HepG2 (cell line): Measurements from ENCODE around the gene SMIM28. TPM values are rescaled to one million over a fixed set of nuclear protein-coding genes. Genes with fewer than 3 reads are reported as not detected.

Source experiments
- ARID5B ChIP-seq: IDR thresholded peaks from 2 replicates; pipeline ENCODE4 v1.4.0; 2020; ENCODE audit warnings: mild to moderate bottlenecking, missing genetic modification reagents
- FOSL2 ChIP-seq: sonication (generic); formaldehyde crosslinking; IDR thresholded peaks from 2 replicates; pipeline ENCODE4 v1.4.0; 2020; ENCODE audit warnings: missing genetic modification reagents
- FOXP1 ChIP-seq, 2 experiments: fragments of 450-650 bp in 1 of 2; IDR thresholded peaks; 2 replicates each; pipeline ENCODE4 v1.6.1; 2017 to 2018; ENCODE audit warnings: antibody characterized with exemption in 1 of 2
- HOXA3 ChIP-seq: sonication (generic); formaldehyde crosslinking; IDR thresholded peaks from 2 replicates; pipeline ENCODE4 v1.5.0; 2020; ENCODE audit warnings: missing genetic modification reagents
- NFE2L1 ChIP-seq: sonication (generic); formaldehyde crosslinking; IDR thresholded peaks from 2 replicates; pipeline ENCODE4 v1.4.0; 2020; ENCODE audit warnings: missing genetic modification reagents, mild to moderate bottlenecking, borderline replicate concordance
- PHF8 ChIP-seq: sonication (generic); formaldehyde crosslinking; IDR thresholded peaks from 2 replicates; pipeline ENCODE4 v1.5.0; 2020; ENCODE audit warnings: missing genetic modification reagents
- RFX3 ChIP-seq: IDR thresholded peaks from 2 replicates; pipeline ENCODE4 v1.6.1; 2016; ENCODE audit warnings: missing biosample characterization, missing genetic modification reagents
- ZBTB34 ChIP-seq: sonication (generic); formaldehyde crosslinking; IDR thresholded peaks from 2 replicates; pipeline ENCODE4 v1.8.0; 2022; ENCODE audit warnings: mild to moderate bottlenecking, missing genetic modification reagents
- ZBTB4 ChIP-seq: sonication (generic); formaldehyde crosslinking; IDR thresholded peaks from 2 replicates; pipeline ENCODE4 v1.4.0; 2020; ENCODE audit warnings: missing genetic modification reagents, mild to moderate bottlenecking, borderline replicate concordance
- ZNF414 ChIP-seq: sonication (generic); formaldehyde crosslinking; IDR thresholded peaks from 2 replicates; pipeline ENCODE4 v1.5.0; 2020; ENCODE audit warnings: missing genetic modification reagents
- ZNF567 ChIP-seq: sonication (generic); formaldehyde crosslinking; IDR thresholded peaks from 2 replicates; pipeline ENCODE4 v1.8.1; 2023; ENCODE audit warnings: mild to moderate bottlenecking, missing genetic modification reagents, borderline replicate concordance
- ZNF672 ChIP-seq: sonication (generic); formaldehyde crosslinking; IDR thresholded peaks from 2 replicates; pipeline ENCODE4 v1.8.1; 2022; ENCODE audit warnings: missing genetic modification reagents
- ZNF879 ChIP-seq: sonication (generic); formaldehyde crosslinking; IDR thresholded peaks from 2 replicates; pipeline ENCODE4 v1.8.1; 2023; ENCODE audit warnings: missing genetic modification reagents
- polyA plus RNA-seq, 8 experiments: library from polyadenylated mRNA; depleted of rRNA in 3 of 8; stranded (reverse) in 7 of 8; unstranded in 1 of 8; fragments of >200 nt; fragmentation: Illumina TruSeq in 4 of 8; extraction: Trizol in 4 of 8; gene quantifications; 2 replicates each; pipeline versions ENCODE4 v1.2.1 to v1.2.3, GENCODE V29; 2011 to 2016; ENCODE audit warnings: low read depth in 4 of 8, missing spikeins in 1 of 8, mixed read lengths in 1 of 8; ENCODE audit not compliant: insufficient read depth in 1 of 8
- total RNA-seq, 5 experiments: library from RNA; depleted of rRNA; stranded (reverse); fragments of >200 nt; fragmentation: Illumina TruSeq; extraction: Trizol; gene quantifications; 2 replicates each; pipeline ENCODE4 v1.2.3, GENCODE V29; 2016; ENCODE audit warnings: low read depth in 1 of 5
- TF ChIP-seq, protein P1 (sequence below): sonication (generic); formaldehyde crosslinking; IDR thresholded peaks from 2 replicates; pipeline ENCODE4 v1.8.1; 2023; ENCODE audit warnings: missing genetic modification reagents, mild to moderate bottlenecking, borderline replicate concordance
- TF ChIP-seq, protein P2 (sequence below): sonication (generic); formaldehyde crosslinking; IDR thresholded peaks from 2 replicates; pipeline ENCODE4 v1.5.0; 2020; ENCODE audit warnings: mild to moderate bottlenecking, missing genetic modification reagents, borderline replicate concordance

The SMIM28 gene
- total and polyA plus RNA-seq, 2 of the 13 experiments (the other 11 are each of a cell fraction or from before 2014, with no cell fraction given) = not detected

- TF ChIP-seq ZBTB4 (CRISPR knock-in tag) (no peak; the same call in 1 of the 2 replicates), PHF8 (CRISPR knock-in tag) (peak; percentile 79), ZBTB34 (CRISPR knock-in tag) (peak; percentile 61; the same call in 1 of the 2 replicates), ZNF672 (no peak), HOXA3 (peak; percentile 91; the same call in 1 of the 2 replicates), ARID5B (CRISPR knock-in tag) (peak; percentile 86), ZNF567 (CRISPR knock-in tag) (no peak), FOSL2 (CRISPR knock-in tag) (peak; percentile 41), ZNF879 (CRISPR knock-in tag) (peak; percentile 67; the same call in 1 of the 2 replicates), RFX3 (no peak), FOXP1 (IDR thresholded peaks at IDR 0.05) (no peak), FOXP1 (CRISPR knock-in tag; IDR thresholded peaks at IDR 0.05) (peak; percentile 61; the same call in 1 of the 2 replicates), ZNF414 (no peak; the same call in 1 of the 2 replicates), NFE2L1 (CRISPR knock-in tag) (no peak)
- TF ChIP-seq, protein P1, sequence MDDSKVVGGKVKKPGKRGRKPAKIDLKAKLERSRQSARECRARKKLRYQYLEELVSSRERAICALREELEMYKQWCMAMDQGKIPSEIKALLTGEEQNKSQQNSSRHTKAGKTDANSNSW = no peak
- TF ChIP-seq, protein P2, sequence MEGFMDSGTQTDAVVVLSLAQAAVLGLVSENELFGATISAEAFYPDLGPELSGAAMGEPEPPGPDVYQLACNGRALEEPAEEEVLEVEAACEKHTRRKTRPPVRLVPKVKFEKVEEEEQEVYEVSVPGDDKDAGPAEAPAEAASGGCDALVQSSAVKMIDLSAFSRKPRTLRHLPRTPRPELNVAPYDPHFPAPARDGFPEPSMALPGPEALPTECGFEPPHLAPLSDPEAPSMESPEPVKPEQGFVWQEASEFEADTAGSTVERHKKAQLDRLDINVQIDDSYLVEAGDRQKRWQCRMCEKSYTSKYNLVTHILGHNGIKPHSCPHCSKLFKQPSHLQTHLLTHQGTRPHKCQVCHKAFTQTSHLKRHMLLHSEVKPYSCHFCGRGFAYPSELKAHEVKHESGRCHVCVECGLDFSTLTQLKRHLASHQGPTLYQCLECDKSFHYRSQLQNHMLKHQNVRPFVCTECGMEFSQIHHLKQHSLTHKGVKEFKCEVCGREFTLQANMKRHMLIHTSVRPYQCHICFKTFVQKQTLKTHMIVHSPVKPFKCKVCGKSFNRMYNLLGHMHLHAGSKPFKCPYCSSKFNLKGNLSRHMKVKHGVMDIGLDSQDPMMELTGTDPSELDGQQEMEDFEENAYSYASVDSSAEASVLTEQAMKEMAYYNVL = peak; percentile 86
Observed at GRCh38 chr6:138403801-138404665, 26.3 kb downstream of the SMIM28 start, which contains the start of gene HEBP2 (continued).
